HG02759 (cell line): Measurements from ENCODE around the gene RNF187.

Experiments used
- ATAC-seq: cut with Tn5 transposase; IDR thresholded peaks from one replicate; pipeline ENCODE4 v1.9.1; 2021; ENCODE audit warnings: mild to moderate bottlenecking, moderate library complexity; ENCODE audit not compliant: unreplicated experiment

RNF187 gene

DNA sequence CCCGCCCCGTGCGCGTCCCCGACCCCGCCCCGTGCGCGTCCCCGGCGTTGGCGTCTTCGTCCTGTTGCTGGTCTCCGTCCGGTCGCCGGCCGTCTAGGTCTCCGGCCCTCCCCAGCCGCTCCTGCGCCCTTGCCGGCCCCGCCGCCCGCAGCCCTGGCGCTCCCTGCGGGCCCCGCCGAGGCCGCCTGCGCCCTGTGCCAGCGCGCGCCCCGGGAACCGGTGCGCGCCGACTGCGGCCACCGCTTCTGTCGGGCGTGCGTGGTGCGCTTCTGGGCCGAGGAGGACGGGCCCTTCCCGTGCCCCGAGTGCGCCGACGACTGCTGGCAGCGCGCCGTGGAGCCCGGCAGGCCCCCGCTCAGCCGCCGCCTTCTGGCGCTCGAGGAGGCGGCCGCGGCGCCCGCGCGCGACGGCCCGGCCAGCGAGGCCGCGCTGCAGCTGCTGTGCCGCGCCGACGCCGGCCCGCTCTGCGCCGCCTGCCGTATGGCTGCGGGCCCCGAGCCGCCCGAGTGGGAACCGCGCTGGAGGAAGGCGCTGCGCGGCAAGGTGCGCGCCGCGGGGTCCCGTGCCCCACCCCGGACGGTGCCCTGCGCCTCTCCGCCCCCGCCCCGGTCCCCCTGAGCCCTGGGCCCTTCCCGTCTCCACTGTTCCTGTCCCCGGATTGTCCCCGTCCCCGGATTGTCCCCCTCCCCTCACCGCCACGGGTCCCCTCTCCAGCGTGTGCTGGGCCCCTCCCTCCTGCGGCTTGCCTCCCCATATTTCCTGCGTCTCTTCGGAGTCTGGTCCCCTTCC, at the start of gene RNF187:
Gene RNF187 (plus strand): TSS at position 47 of the 789 bp plus-strand sequence.
- peak; percentile 65 for ATAC-seq

DNA sequence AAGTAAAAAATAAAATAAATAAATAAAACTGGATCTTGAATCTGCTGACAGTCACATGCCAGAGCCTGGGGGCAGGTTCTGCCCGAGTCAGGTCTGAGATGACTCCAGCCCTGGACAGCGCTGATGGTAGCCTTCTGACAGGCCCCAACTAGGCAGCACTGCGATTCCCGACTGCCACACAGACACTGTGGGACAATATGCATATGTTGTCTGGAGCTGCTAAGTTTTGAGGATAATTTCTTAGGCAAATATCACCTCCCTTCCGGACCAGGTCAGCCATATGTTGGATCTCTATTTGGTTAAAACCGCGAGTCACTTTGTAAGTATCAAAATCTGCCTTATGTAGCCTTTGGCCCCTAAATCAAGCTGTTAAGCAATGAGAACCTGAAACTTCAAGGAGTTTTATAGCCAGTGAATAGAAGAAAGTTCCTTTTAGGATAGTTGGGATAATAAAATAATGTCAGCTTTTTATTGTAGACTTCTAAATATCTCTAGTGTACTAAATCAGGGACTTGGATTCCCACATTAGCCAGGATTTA, 49.7 kb upstream of the RNF187 start:
- no peak for ATAC-seq

DNA sequence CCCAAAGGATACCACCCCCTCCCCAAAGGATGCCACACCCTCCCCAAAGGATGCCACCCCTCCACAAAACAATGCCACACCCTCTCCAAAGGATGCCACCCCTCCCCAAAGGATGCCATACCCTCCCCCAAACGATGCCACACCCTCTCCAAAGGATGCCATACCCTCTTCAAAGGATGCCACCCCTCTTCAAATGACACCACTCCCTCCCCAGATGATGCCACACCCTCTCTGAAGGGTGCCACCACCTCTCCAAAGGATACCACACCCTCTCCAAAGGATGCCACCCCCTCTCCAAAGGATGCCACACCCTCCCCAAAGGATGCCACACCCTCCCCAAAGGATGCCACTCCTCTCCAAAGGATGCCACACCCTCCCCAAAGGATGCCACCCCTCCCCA, 48.9 kb upstream of the RNF187 start:
- ATAC-seq, result no peak

DNA sequence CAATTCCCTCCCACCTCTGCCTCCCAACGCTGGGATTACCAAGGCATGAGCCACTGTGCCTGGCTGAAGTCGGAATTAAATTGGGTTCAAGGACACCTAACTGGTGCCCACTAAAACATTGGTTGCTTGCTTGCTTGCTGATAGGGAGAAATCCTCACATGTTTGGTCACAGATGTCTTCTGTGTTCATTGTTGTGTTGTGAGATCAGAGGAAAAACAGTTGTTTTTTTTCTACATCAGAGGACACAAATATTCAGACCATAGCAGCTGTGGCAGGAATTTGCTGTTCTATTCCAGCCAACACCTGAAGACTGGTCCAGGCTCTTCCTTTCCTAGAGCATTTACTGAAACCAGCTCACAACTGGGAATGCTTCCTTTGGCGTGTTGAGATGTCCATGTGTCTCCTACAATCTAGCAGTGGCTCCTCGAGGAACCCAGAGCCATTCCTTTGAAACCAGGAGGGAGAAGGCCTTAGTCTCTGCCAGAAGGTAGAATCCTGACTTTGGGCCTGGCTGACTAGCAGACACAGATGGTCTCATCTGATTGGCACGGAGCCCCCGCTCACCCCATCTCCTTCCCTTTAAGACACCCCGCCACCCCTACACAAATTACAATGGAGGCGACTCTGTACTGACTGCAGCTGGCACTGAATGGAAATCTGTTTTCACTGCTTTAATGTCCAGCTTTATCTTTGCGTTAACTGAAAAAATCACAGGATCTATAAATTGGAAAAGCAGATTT, 46.3 kb upstream of the RNF187 start:
- no peak for ATAC-seq

DNA sequence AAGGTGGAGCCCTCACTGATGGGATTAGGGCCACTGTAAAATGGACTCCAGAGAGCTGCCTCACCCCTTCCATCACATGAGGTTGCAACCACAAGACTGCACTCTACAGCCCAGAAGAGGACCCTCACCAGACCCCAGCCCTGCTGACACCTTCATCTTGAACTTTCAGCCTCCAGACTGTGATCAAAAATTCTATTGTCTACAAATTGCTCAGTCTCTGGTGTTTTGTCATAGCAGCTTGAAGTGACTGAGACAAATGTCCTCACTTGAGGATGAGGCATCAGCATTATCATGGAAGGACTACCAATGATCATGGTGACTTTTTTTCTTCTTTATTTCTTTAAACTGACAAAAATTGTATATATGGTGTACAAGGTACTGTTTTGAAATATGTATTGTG, 43.8 kb upstream of the RNF187 start:
- ATAC-seq, result no peak

DNA sequence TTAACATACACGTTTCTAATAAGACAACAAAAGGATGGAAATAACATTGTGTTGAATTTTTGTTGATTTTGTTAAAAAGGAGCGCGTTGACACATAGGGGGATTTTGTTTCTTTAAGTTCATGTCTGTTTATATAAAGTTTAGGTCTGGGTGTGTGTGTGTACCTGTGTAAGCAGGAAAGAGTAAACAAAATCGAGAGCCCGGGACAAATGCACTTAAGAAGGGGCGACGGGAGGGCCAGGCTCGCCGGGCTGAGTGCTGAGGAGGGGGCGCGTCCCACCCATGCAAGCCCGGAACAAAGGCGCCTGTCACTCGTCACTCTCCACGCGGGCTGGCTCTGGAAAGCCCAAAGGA, 41.7 kb upstream of the RNF187 start:
- no peak for ATAC-seq

DNA sequence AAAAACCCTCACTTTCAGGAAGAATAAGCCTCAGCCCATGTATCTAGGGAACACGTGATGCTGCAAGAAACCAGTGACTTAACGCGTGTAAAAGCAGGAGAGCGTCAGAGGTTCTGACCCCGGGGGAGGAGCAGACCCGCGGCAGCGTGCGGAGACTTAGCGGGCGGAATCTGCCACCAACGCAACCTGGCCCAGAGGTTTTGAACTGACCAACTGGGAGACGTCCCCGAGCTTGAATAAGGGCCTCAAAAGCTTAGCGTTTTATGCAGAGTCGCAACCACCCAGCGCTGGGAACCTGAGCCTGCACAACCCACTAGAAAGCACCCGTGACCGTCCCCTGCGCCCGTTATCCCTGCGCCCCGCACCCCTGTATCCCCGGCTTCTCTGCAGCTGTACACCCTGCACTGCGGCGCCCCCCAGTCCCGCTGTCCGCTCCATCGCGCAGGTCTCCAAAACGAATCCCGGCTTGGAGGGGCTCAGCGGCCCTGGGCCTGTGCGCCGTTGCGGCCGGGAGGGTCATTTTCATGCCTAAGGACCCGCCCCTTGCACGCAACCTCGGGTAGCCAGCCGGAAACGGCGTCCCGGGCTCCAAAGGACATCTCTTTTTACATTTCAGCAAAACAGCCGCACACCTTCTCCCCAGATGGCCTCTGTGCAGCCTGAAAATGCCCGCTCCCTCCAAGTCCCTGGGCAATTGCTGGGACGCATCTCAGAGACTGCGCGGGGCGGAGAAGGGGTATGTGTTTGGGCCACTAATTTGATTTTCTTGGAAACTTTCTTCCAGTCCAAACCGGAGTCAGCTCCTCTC, 41.1 kb upstream of the RNF187 start:
- ATAC-seq, result peak; percentile 67

DNA sequence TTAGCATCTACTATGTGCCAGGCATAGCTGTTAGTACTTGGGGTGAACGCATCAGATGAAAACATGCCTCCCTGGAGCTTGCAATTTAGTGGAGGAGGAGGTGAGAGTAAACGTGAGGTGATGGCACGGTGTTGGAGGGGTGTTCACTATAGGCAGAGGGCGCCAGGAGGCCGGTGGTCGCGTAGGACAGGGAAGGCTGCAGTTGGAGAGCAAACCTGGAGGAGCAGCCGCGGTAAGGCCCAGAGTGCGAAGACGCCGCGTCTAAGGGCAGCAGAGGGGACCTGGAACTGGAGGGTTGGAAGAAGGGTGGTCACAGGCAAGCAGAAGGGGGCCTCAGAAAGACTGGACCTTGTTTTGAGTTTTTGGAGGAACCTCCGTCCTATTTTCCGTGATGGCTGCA, 40.3 kb upstream of the RNF187 start:
- ATAC-seq, result no peak

DNA sequence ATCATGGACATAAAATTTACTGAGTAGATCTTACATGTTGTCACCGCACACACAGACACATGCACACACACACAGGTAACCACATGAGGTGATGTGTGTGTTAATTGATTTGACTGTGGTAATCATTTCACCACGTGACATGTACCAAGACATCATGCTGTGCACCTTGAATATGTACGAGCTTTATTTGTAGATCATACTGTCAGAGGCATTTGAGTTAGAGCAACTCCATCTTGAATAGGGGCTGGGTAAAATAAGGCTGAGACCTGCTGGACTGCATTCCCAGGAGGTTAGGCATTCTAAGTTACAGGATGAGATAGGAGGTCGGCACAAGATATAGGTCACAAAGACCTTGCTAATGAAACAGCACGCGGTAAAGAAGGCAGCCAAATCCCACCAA, 38.8 kb upstream of the RNF187 start:
- ATAC-seq, result no peak

DNA sequence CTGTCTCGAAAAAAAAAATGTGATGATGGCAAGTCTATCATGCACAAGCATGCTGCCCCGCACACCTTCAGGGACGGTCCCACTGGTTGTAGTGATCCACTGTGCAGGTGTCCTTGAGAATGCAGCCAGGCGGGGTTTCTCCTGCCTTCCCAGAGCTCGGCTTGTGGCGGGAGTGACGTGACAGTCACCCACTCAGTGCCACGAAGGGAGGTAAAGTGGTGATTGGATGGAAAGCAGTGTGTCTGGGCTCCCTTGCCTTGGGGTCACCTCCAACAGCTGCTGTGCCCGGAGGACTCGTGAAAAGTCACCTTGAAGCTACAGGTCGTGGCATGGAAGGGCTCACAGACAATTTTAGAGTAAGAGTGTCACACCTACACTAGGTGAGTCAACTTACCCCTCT, 37.0 kb upstream of the RNF187 start:
- ATAC-seq, result no peak

DNA sequence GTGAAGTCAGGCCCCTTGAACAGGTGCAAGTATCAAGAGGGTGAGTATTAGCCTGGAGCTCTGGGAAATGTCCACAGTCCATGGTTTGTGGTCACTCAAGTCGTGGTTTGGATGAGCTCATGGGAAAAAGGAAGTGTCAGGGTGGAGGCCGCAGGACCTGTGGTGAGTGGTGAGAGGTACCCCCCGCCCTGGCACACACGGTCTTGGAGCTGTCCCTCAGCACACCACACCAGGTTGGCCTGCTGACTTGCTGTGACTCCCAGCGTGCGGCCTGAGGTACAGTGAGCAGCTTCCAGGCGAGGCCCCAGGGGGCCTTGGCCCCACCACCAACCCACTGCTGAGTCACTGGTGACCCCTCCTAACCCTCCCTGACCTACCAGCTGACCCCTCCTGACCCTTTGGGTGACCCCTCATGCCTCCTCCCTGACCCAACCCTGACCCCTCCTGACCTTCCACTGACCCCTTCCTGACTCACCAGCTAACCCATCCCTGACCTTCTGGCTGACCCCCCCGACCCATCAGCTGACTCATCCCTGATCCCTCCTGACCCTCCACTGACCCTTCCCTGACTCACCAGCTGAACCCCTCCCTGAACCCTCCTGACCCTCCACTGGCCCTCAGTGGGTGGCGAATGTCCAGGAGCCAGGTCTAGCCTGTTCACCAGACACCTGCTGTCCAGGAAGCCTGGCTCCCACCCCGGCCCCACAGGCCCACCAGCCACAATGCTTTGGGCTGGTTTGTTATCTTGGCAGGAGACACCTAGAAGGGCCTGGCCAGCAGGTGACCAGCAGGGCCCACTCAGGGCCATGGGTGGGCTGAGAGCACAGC, 34.8 kb upstream of the RNF187 start:
- ATAC-seq, result no peak

DNA sequence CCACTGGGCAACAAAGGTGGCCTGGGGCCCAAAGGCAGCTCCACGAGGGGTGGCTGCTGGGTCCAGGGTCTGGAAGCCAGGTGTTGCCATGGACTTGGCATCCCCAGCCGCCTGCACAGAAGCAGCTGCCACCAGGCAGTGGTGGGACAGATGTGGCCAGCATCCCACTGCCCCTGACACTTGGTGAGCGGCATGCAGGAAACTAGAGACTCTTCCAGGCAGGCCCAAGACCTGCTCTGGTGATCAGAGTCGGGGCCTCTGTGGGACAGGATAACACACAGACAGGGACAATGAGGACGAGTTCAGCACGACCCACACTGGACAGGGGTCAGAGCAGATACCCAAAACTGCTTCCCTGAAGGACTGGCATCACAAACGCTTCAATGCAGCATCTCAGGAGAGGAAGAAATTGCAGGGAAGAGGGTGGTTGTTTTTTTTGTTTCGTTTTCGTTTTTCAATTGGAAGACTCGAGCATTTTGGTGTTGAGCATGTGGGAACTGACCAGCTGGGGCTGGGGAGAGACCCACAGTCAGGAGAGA, 34.1 kb upstream of the RNF187 start:
- ATAC-seq, result no peak

DNA sequence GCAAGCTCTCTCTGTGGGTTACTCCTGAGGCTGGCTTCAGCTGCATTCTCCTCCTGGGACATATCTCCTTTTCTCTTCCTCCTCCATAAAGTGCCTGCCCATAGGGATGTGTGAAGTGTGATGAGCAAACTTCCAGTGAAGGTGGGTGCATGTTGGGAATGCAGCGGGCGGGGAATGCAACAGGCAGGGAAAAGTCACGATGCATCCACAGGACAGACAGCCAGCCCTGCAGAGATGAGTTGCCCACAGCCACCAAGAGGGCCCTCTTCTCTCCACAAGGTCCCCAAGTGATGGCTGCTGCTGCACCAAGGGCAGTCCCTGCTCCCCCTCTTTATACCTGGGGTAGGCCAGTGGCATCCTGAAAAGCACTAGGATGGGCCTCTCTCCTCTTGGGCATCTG, 33.6 kb upstream of the RNF187 start:
- ATAC-seq, result no peak

DNA sequence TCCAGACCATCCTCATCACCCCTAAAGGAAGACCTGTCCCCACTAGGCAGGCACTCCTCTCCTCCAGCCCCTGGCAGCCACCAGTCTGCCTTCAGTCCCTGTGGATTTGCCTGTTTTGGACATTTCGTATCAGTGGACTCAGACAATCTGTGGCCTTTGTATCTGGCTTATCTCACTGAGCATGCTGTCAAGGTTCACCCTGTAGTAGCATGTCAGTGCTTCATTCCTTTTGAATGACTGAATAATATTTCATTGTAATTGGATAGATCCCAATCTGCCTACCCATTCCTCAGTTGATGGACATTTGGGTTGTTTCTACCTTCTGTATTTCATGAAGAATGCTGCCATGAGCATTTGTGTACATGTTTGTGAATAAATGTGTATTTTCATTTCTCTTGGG, 32.9 kb upstream of the RNF187 start:
- no peak for ATAC-seq

DNA sequence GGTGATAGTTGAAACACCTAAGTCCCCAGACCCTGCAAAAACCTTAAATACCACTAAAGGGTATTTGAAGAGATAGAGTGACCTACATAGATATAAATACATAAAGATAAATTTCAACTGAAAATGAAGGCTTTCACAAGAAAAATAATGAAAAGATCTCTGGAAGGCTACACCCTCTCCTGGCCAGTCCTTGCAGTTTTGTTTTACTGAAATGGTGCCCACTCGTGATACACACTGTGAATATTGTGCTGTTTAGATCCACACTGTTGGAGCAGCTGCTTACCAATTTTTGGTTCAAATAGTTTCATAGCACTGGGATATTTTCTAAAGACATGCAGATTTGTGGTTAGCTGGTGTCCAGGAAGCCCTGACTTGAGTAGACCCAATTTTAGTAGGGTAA, 31.5 kb upstream of the RNF187 start:
- ATAC-seq, result no peak

DNA sequence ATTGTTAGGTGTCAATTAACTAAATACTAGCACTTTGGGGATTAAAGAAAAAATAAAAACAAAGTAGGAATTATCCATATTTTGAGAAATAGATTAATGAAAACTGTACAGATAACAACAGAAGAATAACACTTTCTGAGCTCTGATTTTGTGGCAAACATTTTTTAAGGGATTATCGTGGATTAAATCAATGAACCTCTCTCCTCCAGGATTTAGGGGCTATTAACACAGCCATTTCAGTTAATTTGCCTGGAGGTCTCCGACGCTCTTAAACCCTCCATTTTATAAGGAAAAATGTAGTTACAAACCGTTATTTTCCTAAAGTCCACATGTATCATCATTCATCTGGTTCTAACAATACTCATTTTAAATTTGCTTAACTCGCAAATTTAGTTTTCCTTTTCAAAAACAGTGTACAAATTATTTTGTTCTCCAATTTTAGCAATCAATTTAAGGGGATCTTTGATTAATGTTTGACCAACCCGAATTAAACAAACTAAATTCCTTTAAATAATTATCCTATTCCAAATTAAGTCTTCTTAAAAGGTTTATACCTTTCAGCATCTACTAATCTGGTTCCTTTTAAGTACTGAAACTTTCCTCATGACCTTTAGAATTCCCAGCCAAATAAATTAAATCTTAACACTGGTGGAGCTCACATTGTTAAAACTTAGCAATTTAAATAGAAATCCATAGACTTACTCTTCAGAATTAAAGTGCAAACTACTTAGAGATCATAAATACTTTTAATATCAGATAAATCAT, 30.7 kb upstream of the RNF187 start:
- ATAC-seq, result no peak

DNA sequence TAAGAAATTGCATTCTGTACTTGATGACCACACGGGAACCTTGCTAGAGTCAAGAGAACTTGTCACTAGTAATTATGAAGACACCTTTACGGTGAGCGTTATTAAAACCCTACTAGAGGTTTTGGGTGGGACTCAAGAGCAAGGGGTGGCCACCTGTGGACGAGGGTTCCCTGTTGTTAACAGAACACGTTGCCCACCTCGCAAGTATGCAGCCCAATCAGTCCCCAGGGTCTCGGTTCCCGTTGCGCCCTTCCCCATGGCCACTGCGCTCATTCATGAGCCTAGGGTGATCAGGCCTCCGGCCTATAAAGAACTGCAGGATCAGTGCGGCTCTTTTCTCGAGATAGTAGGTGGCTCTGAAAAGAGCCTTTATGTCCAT, 30.2 kb upstream of the RNF187 start:
- ATAC-seq, result peak; percentile 6

DNA sequence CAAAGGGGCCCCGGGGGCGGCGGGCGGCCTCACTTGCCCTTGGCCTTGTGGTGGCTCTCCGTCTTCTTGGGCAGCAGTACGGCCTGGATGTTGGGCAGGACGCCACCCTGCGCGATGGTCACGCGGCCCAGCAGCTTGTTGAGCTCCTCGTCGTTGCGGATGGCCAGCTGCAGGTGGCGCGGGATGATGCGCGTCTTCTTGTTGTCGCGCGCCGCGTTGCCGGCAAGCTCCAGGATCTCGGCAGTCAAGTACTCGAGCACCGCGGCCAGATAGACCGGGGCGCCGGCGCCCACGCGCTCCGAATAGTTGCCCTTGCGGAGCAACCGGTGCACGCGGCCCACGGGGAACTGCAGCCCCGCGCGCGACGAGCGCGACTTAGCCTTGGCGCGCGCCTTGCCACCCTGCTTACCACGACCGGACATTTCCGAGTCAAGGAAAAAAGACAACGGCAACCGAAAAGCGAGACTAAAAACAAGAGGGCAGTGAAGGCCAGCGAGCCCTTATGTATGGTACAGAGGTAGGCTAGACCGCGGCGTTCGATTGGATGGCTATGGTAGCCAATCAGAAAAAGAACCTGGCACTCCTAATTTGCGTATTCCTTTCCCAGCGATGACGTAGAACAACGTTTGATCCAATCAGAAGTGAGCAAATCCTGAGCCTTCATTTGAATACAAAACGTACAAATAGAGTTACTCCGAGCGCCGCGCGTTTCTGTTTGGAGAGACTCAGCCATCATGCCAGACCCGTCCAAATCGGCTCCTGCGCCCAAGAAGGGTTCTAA, 29.6 kb upstream of the RNF187 start:
- peak; percentile 87 for ATAC-seq
